Measurements from ENCODE around the gene EEFSEC.
A peak's percentile ranks its signal among the peaks of the same experiment; 100 is the strongest.

Gene EEFSEC

DNA sequence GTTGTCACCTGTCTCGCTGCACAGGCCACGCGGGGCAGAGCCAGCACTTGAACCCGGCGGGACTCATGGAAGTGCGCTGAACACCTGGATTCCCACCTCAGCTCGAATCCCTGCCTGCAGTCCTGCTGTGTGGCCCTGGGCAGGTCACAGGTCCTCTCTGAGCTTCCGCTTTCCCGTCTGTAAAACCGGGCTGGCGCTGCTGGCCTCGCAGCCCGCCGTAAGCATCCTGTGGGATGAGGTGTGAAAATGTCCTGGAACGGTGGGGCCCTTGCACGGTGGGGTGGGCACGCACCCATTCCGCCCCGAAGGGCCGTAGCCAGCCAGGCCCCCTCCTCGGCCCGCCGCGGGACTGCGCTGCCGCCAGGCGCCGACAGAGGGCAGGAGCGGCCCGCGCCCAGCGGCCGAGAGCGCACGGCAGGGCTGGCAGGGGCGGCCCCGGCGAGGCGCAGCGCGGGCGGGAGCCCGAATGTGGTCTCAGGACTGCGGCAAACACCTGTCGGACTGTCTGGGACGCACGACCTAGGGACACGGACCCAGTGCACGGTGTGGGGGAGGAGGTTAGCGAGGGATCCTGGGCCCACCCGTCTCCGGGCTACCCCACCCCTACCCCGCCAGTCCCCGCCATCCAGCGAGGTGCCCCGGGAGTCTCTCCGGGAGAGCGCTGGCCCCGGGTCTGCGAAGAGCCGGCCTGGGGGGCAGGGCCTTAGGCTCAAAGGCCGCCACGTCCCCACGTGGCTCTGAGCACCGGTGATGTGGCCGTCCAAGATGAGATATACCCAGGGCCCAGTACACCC lies 273.0 kb downstream of the EEFSEC start:
- TF ChIP-seq, protein P1, sequence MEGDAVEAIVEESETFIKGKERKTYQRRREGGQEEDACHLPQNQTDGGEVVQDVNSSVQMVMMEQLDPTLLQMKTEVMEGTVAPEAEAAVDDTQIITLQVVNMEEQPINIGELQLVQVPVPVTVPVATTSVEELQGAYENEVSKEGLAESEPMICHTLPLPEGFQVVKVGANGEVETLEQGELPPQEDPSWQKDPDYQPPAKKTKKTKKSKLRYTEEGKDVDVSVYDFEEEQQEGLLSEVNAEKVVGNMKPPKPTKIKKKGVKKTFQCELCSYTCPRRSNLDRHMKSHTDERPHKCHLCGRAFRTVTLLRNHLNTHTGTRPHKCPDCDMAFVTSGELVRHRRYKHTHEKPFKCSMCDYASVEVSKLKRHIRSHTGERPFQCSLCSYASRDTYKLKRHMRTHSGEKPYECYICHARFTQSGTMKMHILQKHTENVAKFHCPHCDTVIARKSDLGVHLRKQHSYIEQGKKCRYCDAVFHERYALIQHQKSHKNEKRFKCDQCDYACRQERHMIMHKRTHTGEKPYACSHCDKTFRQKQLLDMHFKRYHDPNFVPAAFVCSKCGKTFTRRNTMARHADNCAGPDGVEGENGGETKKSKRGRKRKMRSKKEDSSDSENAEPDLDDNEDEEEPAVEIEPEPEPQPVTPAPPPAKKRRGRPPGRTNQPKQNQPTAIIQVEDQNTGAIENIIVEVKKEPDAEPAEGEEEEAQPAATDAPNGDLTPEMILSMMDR (IDR thresholded peaks at IDR 0.05; ENCODE audit: insufficient read depth, low read length), result peak; percentile 46
- no peak for TF ChIP-seq POLR2AphosphoS5 (IDR thresholded peaks at IDR 0.05; ENCODE audit: low read depth)
- H3K4me3 ChIP-seq (replicated peaks; ENCODE audit: insufficient read depth, low read length), result no peak overlapping the region
- no peak overlapping the region for H3K27ac ChIP-seq (replicated peaks)
- H3K27me3 ChIP-seq (ENCODE audit: insufficient read depth, poor library complexity, severe bottlenecking), result no peaks in the 10 kb centered on the region
- peak; percentile 30 to 33 for DNase-seq (ENCODE audit: low read depth in 1 of 2, low spot score in 1 of 2)

DNA sequence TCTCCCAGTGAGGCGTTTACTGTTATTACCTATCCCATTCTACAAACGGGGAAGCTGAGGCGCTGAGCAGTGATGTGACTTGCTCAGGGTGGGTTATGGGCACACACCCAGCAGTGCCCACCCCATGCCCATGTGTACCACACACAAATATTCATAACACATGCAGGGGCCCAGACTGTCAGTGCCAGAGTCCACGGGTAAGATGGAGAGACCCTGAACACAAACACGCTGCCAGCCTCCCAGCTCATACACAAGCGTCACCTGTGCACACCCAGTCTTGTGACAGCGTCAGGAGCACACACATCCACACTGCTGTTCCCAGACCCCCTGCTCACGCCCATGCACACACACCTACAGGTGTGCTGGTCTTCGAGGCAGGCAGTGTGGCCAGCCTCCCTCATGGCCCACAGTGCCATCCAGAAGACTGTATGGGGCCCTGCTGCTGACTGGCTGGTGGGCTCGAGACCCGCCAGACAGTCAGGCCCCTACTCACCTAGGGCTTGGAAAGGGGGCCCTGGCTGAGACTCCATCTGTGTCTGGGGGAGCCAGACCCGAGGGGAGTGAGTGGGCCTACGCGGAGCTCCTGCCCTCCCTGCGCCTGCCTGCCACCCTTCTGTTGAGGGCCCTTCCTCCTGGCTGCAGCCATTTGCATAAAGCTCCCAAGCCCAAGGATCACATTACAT lies 274.0 kb downstream of the EEFSEC start:
- DNase-seq (ENCODE audit: low read depth in 1 of 2, low spot score in 1 of 2), result no peak
- Histone ChIP-seq H3K27ac (replicated peaks) (no peak overlapping the region), H3K27me3 (ENCODE audit: insufficient read depth, poor library complexity, severe bottlenecking) (peaks cover 2% of the 10 kb centered on the region), H3K4me3 (replicated peaks; ENCODE audit: insufficient read depth, low read length) (no peak overlapping the region)
- TF ChIP-seq POLR2AphosphoS5 (IDR thresholded peaks at IDR 0.05; ENCODE audit: low read depth) (no peak), SPI1 (IDR thresholded peaks at IDR 0.05; ENCODE audit: borderline replicate concordance, low read depth) (no peak), GABPA (IDR thresholded peaks at IDR 0.05; ENCODE audit: low read depth) (no peak)
- TF ChIP-seq, protein P1 (IDR thresholded peaks at IDR 0.05; ENCODE audit: insufficient read depth, low read length), result no peak
- TF ChIP-seq, protein P2, sequence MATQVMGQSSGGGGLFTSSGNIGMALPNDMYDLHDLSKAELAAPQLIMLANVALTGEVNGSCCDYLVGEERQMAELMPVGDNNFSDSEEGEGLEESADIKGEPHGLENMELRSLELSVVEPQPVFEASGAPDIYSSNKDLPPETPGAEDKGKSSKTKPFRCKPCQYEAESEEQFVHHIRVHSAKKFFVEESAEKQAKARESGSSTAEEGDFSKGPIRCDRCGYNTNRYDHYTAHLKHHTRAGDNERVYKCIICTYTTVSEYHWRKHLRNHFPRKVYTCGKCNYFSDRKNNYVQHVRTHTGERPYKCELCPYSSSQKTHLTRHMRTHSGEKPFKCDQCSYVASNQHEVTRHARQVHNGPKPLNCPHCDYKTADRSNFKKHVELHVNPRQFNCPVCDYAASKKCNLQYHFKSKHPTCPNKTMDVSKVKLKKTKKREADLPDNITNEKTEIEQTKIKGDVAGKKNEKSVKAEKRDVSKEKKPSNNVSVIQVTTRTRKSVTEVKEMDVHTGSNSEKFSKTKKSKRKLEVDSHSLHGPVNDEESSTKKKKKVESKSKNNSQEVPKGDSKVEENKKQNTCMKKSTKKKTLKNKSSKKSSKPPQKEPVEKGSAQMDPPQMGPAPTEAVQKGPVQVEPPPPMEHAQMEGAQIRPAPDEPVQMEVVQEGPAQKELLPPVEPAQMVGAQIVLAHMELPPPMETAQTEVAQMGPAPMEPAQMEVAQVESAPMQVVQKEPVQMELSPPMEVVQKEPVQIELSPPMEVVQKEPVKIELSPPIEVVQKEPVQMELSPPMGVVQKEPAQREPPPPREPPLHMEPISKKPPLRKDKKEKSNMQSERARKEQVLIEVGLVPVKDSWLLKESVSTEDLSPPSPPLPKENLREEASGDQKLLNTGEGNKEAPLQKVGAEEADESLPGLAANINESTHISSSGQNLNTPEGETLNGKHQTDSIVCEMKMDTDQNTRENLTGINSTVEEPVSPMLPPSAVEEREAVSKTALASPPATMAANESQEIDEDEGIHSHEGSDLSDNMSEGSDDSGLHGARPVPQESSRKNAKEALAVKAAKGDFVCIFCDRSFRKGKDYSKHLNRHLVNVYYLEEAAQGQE (IDR thresholded peaks at IDR 0.05; ENCODE audit: insufficient replicate concordance, low read depth), result no peak

DNA sequence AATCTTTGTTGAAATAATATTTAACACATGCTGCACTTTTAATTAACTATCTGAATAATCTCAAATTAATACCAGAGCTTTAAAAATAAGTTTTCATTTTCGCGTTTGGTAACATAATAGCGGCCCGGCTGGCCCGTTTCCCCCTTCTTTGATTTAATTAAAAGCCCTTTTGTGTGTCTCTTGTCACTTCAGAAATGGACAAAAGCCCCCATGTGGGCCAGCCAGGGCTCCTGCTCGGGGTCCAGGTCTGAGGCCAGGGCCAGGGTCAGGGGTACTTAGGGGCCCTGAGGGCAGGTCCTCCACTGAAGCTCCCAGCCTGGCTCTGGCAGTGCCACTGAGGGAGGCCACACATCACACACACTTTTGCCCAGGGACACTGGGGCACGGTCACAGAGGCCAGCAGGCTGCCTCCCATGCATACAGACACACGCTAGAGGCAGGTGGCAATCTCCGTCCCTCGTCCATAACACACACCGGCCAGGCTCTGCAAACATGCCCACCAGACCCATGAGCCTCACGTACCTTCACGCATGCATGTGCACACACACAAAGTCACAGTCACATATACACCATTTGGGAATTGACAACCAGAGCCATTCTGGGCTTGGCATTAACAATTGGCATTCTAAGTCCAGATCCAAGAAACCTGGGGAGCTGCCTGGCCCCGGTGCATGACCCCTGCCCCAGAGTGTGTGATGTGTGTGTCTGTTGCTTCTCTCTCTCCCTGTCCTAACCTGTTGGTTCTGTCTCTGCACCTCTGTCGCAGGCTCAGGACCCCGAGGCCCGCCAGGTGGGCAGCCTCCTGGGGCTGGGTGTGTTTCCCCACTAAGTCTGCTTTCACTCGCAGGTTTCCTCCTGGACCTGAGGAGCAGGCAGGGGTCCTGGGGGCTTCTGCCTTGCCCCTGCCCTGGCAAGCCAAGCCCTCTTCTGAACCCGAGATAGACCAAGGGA lies 274.9 kb downstream of the EEFSEC start:
- H3K27me3 ChIP-seq (ENCODE audit: insufficient read depth, poor library complexity, severe bottlenecking), result peaks cover 7% of the 10 kb centered on the region
- no peak overlapping the region for H3K27ac ChIP-seq (replicated peaks)

More for the DNA sequence above, 274.9 kb downstream of the EEFSEC start:
- H3K4me3 ChIP-seq (replicated peaks; ENCODE audit: insufficient read depth, low read length), result no peak overlapping the region
- TF ChIP-seq, protein P1 (IDR thresholded peaks at IDR 0.05; ENCODE audit: insufficient read depth, low read length), result no peak
- TF ChIP-seq GABPA (IDR thresholded peaks at IDR 0.05; ENCODE audit: low read depth), result no peak
- TF ChIP-seq POLR2AphosphoS5 (IDR thresholded peaks at IDR 0.05; ENCODE audit: low read depth), result no peak
- TF ChIP-seq, protein P2 (IDR thresholded peaks at IDR 0.05; ENCODE audit: insufficient replicate concordance, low read depth), result no peak
- TF ChIP-seq SPI1 (IDR thresholded peaks at IDR 0.05; ENCODE audit: borderline replicate concordance, low read depth), result no peak
- DNase-seq (ENCODE audit: low read depth in 1 of 2, low spot score in 1 of 2), result no peak

Measured in HL-60 (cell line).